Testis (tissue), 3 donors: ENCODE results near the gene NEK2. TPM values are rescaled to one million over a fixed set of nuclear protein-coding genes. Genes with fewer than 3 reads are reported as not detected.
"Not testable (repeated sequence)": the region's sequence is repeated elsewhere in the genome, so short reads cannot be mapped to it uniquely, and the experiment has no call there.

Source experiments
- DNase-seq: peaks from one replicate; pipeline ENCODE4 v3.0.0-alpha.2; 2019
- H3K27ac ChIP-seq, 2 donors: fragments of 200-600 bp; sonication (generic); one replicate each; pipeline ENCODE4 v1.5.1; 2019
- H3K27me3 ChIP-seq: fragments of 200-600 bp; sonication (generic); one replicate; pipeline ENCODE4 v1.5.1; 2019
- H3K36me3 ChIP-seq: fragments of 200-600 bp; sonication (generic); one replicate; pipeline ENCODE4 v1.5.1; 2017; ENCODE audit warnings: low read depth; ENCODE audit errors: missing control alignments
- H3K4me1 ChIP-seq: fragments of 200-600 bp; sonication (generic); one replicate; pipeline ENCODE4 v1.5.1; 2019
- H3K4me3 ChIP-seq, 2 donors: fragments of 200-600 bp; sonication (generic); one replicate each; pipeline ENCODE4 v1.5.1; 2017 to 2019
- H3K9me3 ChIP-seq: fragments of 200-600 bp; sonication (generic); one replicate; pipeline ENCODE4 v1.5.1; 2017
- CTCF ChIP-seq, 3 experiments: fragments of 450-650 bp in 2 of 3; fragments of 200-600 bp in 1 of 3; sonication (generic) in 1 of 3; IDR thresholded peaks; one replicate each; pipeline ENCODE4 v1.5.1; 2016 to 2019; ENCODE audit warnings: antibody characterized with exemption in 3 of 3, mild to moderate bottlenecking in 2 of 3, moderate library complexity in 1 of 3
- POLR2A ChIP-seq: fragments of 450-650 bp; IDR thresholded peaks from one replicate; pipeline ENCODE4 v1.6.1; 2017; ENCODE audit warnings: antibody characterized with exemption, mild to moderate bottlenecking, moderate library complexity
- WGBS, 2 donors: methylation state at CpG; one replicate each; pipeline ENCODE4 v1.1.5; 2018; 5-methylcytosine and 5-hydroxymethylcytosine counted together
- intact Hi-C: fragments of 100-400 bp; cut with DNase I; formaldehyde crosslinking; loops from one replicate; pipeline ENCODE4 v1.15.1; 2023; ENCODE audit warnings: low total_unique reads
- polyA plus RNA-seq: library from polyadenylated mRNA; stranded (reverse); fragments of 350-450 nt; fragmentation: Illumina TruSeq; extraction: RNeasy Lipid Tissue Mini Kit (QIAGEN cat#74804); gene quantifications from one replicate; pipeline ENCODE4 v1.2.3, GENCODE V29; 2014; ENCODE audit warnings: low read depth, low replicate concordance; ENCODE audit not compliant: insufficient read depth
- total RNA-seq, 2 donors: library from RNA; depleted of rRNA; stranded (reverse); fragments of >200 nt; gene quantifications; one replicate each; pipeline ENCODE4 v1.2.3, GENCODE V29; 2016

The NEK2 gene
- total and polyA plus RNA-seq, 3 donors from 2014 or later: 40.0 to 126 (median 53.9) TPM

GRCh38 chr1:211627259-211627658 is 48.2 kb downstream of the NEK2 start:
- H3K4me1 ChIP-seq: peaks cover 19% of the 10 kb centered on the region
- no peak overlapping the region for H3K4me3 ChIP-seq
- H3K36me3 ChIP-seq: no peaks in the 10 kb centered on the region
- no peak overlapping the region for H3K27ac ChIP-seq
- TF ChIP-seq CTCF (IDR thresholded peaks at IDR 0.05): no peak
- no peak for TF ChIP-seq POLR2A
- WGBS, 2 donors: 92 to 93% methylated on average over 4 of the region's 4 CpGs
- intact Hi-C loops: no loop called here
- H3K9me3 ChIP-seq: no peaks in the 10 kb centered on the region
- no peaks in the 10 kb centered on the region for H3K27me3 ChIP-seq
- no peak for DNase-seq

- 83 to 98% methylated on average over 6 to 7 of the region's 7 CpGs for WGBS, 2 donors
- intact Hi-C loops, H3K4me1 ChIP-seq, H3K9me3 ChIP-seq, H3K27ac ChIP-seq, H3K4me3 ChIP-seq, DNase-seq, H3K27me3 ChIP-seq, H3K36me3 ChIP-seq: not testable (repeated sequence)
These were observed 49.6 kb downstream of the NEK2 start for GRCh38 chr1:211625866-211626265.

- no peak for TF ChIP-seq CTCF (IDR thresholded peaks at IDR 0.05)
- no peak for TF ChIP-seq POLR2A
- intact Hi-C loops: no loop called here
- Histone ChIP-seq H3K27me3 (no peaks in the 10 kb centered on the region), H3K27ac (no peak overlapping the region), H3K4me1 (peaks cover 2% of the 10 kb centered on the region), H3K36me3 (no peaks in the 10 kb centered on the region), H3K4me3 (no peak overlapping the region), H3K9me3 (no peaks in the 10 kb centered on the region)
- 81 to 93% methylated on average over 2 of the region's 2 CpGs for WGBS, 2 donors
- DNase-seq: no peak
These were observed 50.4 kb downstream of the NEK2 start for GRCh38 chr1:211625040-211625439.

GRCh38 chr1:211623515-211623914 is 51.9 kb downstream of the NEK2 start:
- Histone ChIP-seq H3K4me1 (peaks cover 2% of the 10 kb centered on the region), H3K9me3 (no peaks in the 10 kb centered on the region), H3K27me3 (no peaks in the 10 kb centered on the region), H3K36me3 (no peaks in the 10 kb centered on the region), H3K27ac (no peak overlapping the region), H3K4me3 (no peak overlapping the region)
- TF ChIP-seq POLR2A (no peak), CTCF (IDR thresholded peaks at IDR 0.05) (no peak)
- 59 to 61% methylated on average over 3 of the region's 3 CpGs for WGBS, 2 donors
- no peak for DNase-seq
- intact Hi-C loops: no loop called here

GRCh38 chr1:211621447-211622198 is 53.8 kb downstream of the NEK2 start:
- peaks cover 2% of the 10 kb centered on the region for H3K4me1 ChIP-seq

More at GRCh38 chr1:211621447-211622198, 53.8 kb downstream of the NEK2 start:
- 77 to 87% methylated on average over 6 to 9 of the region's 9 CpGs for WGBS, 2 donors
- TF ChIP-seq POLR2A (no peak), CTCF (IDR thresholded peaks at IDR 0.05) (no peak)
- no peak overlapping the region for H3K4me3 ChIP-seq
- intact Hi-C loops: no loop called here
- H3K27me3 ChIP-seq: no peaks in the 10 kb centered on the region
- no peak for DNase-seq
- H3K36me3 ChIP-seq: no peaks in the 10 kb centered on the region
- H3K27ac ChIP-seq: no peak overlapping the region
- no peaks in the 10 kb centered on the region for H3K9me3 ChIP-seq
